HG03442 (cell line): ENCODE data around the gene RASAL2.
A peak's percentile ranks its signal among the peaks of the same experiment; 100 is the strongest.
"Not testable (repeated sequence)": the region's sequence is repeated elsewhere in the genome, so short reads cannot be mapped to it uniquely, and the experiment has no call there.

Source experiments
- ATAC-seq: cut with Tn5 transposase; IDR thresholded peaks from one replicate; pipeline ENCODE4 v1.9.1; 2021; ENCODE audit warnings: mild to moderate bottlenecking, moderate library complexity; ENCODE audit not compliant: unreplicated experiment

Gene RASAL2

GRCh38 chr1:178109348-178110143 lies 15.6 kb downstream of the RASAL2 start:
- ATAC-seq, result no peak

GRCh38 chr1:178115260-178115659 lies 21.4 kb downstream of the RASAL2 start:
- no peak for ATAC-seq

GRCh38 chr1:178118524-178118923 lies 24.6 kb downstream of the RASAL2 start:
- no peak for ATAC-seq

- ATAC-seq, result no peak
Measured at GRCh38 chr1:178119628-178120027, 25.7 kb downstream of the RASAL2 start.

GRCh38 chr1:178120088-178120487 lies 26.2 kb downstream of the RASAL2 start:
- no peak for ATAC-seq

- ATAC-seq, result not testable (repeated sequence)
Measured at GRCh38 chr1:178120520-178121052, 26.7 kb downstream of the RASAL2 start.

GRCh38 chr1:178121883-178122282 lies 28.0 kb downstream of the RASAL2 start:
- ATAC-seq, result no peak

GRCh38 chr1:178122283-178122682 lies 28.4 kb downstream of the RASAL2 start:
- peak; percentile 78 for ATAC-seq

GRCh38 chr1:178124115-178124514 lies 30.2 kb downstream of the RASAL2 start:
- ATAC-seq, result no peak

GRCh38 chr1:178126261-178126660 lies 32.4 kb downstream of the RASAL2 start:
- ATAC-seq, result no peak

- peak; percentile 80 for ATAC-seq
Measured at GRCh38 chr1:178126741-178127185, 32.9 kb downstream of the RASAL2 start.

GRCh38 chr1:178127482-178128191 lies 33.7 kb downstream of the RASAL2 start:
- ATAC-seq, result no peak

GRCh38 chr1:178133239-178133989 lies 39.5 kb downstream of the RASAL2 start:
- ATAC-seq, result no peak

- ATAC-seq, result no peak
Measured at GRCh38 chr1:178134061-178134460, 40.2 kb downstream of the RASAL2 start.

- ATAC-seq, result no peak
Measured at GRCh38 chr1:178137238-178137637, 43.3 kb downstream of the RASAL2 start.

- no peak for ATAC-seq
Measured at GRCh38 chr1:178142806-178143205, 48.9 kb downstream of the RASAL2 start.

- ATAC-seq, result peak; percentile 46
Measured at GRCh38 chr1:178143730-178144690, 50.1 kb downstream of the RASAL2 start.

GRCh38 chr1:178145605-178146004 lies 51.7 kb downstream of the RASAL2 start:
- ATAC-seq, result no peak

GRCh38 chr1:178146436-178146835 lies 52.5 kb downstream of the RASAL2 start:
- ATAC-seq, result no peak

- ATAC-seq, result no peak
Measured at GRCh38 chr1:178150610-178151009, 56.7 kb downstream of the RASAL2 start.
